Measurements from ENCODE around the gene RPS28. TPM values are rescaled to one million over a fixed set of nuclear protein-coding genes. Genes with fewer than 3 reads are reported as not detected.
A peak's percentile ranks its signal among the peaks of the same experiment; 100 is the strongest.

Gene RPS28
- total and polyA plus RNA-seq, 7 donors, result 431 to 1,442 (median 947) TPM

- Histone ChIP-seq H3K9me3 (no peaks in the 10 kb centered on the region), H3K27ac (no peak overlapping the region)
Observed at GRCh38 chr19:8333767-8334457, 12.6 kb downstream of the RPS28 start.

GRCh38 chr19:8334458-8335342 lies 13.4 kb downstream of the RPS28 start:
- H3K27me3 ChIP-seq (ENCODE audit: insufficient read depth in 3 of 3, low read length in 2 of 3), result peaks cover 0 to 51% (median 18%) of the 10 kb centered on the region in 3 donors
- peak in 1 of 2 donors; percentile 56 for DNase-seq

More at GRCh38 chr19:8333767-8334457, 12.6 kb downstream of the RPS28 start:
- peaks cover 0 to 51% (median 18%) of the 10 kb centered on the region in 3 donors for H3K27me3 ChIP-seq (ENCODE audit: insufficient read depth in 3 of 3, low read length in 2 of 3)
- ATAC-seq, result peak in 2 of 4 donors; percentile 4 to 6
- peak in 1 of 2 donors; percentile 46 for DNase-seq
- peak overlapping the region; percentile 54 for H3K4me3 ChIP-seq
- intact Hi-C loops (cut with DNase I), result no loop called here
- TF ChIP-seq CTCF (IDR thresholded peaks at IDR 0.05), result no peak
- WGBS, 3 donors, result 29 to 35% (median 31%) methylated on average over 35 to 48 of the region's 48 CpGs
- H3K36me3 ChIP-seq (ENCODE audit: insufficient read depth in 1 of 2, low read depth in 1 of 2), result no peaks in the 10 kb centered on the region
- H3K4me1 ChIP-seq, result peaks cover 16% of the 10 kb centered on the region

GRCh38 chr19:8335343-8336071 lies 14.2 kb downstream of the RPS28 start:
- Histone ChIP-seq H3K4me1 (peaks cover 16% of the 10 kb centered on the region), H3K27me3 (ENCODE audit: insufficient read depth in 3 of 3, low read length in 2 of 3) (peaks cover 0 to 51% (median 18%) of the 10 kb centered on the region in 3 donors), H3K36me3 (ENCODE audit: insufficient read depth in 1 of 2, low read depth in 1 of 2) (no peaks in the 10 kb centered on the region), H3K9me3 (no peaks in the 10 kb centered on the region), H3K27ac (peak overlapping the region; percentile 36), H3K4me3 (peak overlapping the region; percentile 54)
- WGBS, 3 donors, result 13 to 26% (median 16%) methylated on average over 34 to 79 of the region's 79 CpGs
- peak in 1 of 2 donors; percentile 41 for DNase-seq
- TF ChIP-seq CTCF (IDR thresholded peaks at IDR 0.05), result no peak
- intact Hi-C loops (cut with DNase I), result no loop called here
- ATAC-seq, result peak in 2 of 4 donors; percentile 11 to 44

More at GRCh38 chr19:8334458-8335342, 13.4 kb downstream of the RPS28 start:
- WGBS, 3 donors, result 15 to 21% (median 20%) methylated on average over 84 to 117 of the region's 117 CpGs
- H3K4me1 ChIP-seq, result peaks cover 16% of the 10 kb centered on the region
- TF ChIP-seq CTCF (IDR thresholded peaks at IDR 0.05), result no peak
- ATAC-seq, result peak; percentile 27 to 84 (median 69)
- no peaks in the 10 kb centered on the region for H3K9me3 ChIP-seq
- no peaks in the 10 kb centered on the region for H3K36me3 ChIP-seq (ENCODE audit: insufficient read depth in 1 of 2, low read depth in 1 of 2)
- peak overlapping the region; percentile 54 for H3K4me3 ChIP-seq
- intact Hi-C loops (cut with DNase I), result no loop called here
- peak overlapping the region; percentile 41 for H3K27ac ChIP-seq

- Histone ChIP-seq H3K27me3 (ENCODE audit: insufficient read depth in 3 of 3, low read length in 2 of 3) (peaks cover 0 to 51% (median 18%) of the 10 kb centered on the region in 3 donors), H3K4me1 (peaks cover 16% of the 10 kb centered on the region), H3K9me3 (no peaks in the 10 kb centered on the region), H3K27ac (peak overlapping the region; percentile 36), H3K4me3 (peak overlapping the region; percentile 11), H3K36me3 (ENCODE audit: insufficient read depth in 1 of 2, low read depth in 1 of 2) (no peaks in the 10 kb centered on the region)
- intact Hi-C loops (cut with DNase I), result no loop called here
- DNase-seq (peak in 1 of 2 donors; percentile 44), ATAC-seq (peak in 1 of 4 donors; percentile 13)
- WGBS, 3 donors, result 32 to 34% (median 33%) methylated on average over 27 of the region's 27 CpGs
- TF ChIP-seq CTCF (IDR thresholded peaks at IDR 0.05), result no peak
Observed at GRCh38 chr19:8336072-8336569, 14.8 kb downstream of the RPS28 start.
